CD4-positive, alpha-beta T cell treated with Interleukin-10 for 1 hour (primary cell): ENCODE results near the gene PTPRD.

Experiments used
- DNase-seq: peaks from one replicate; pipeline ENCODE4 v3.0.0-alpha.2; 2020

The PTPRD gene

GRCh38 chr9:8651070-8651845 is 1961.5 kb downstream of the PTPRD start:
- no peak for DNase-seq

- DNase-seq = no peak
These were observed 1963.0 kb downstream of the PTPRD start for GRCh38 chr9:8649807-8650206.

- no peak for DNase-seq
These were observed 1963.6 kb downstream of the PTPRD start for GRCh38 chr9:8649160-8649559.

- no peak for DNase-seq
These were observed 1964.4 kb downstream of the PTPRD start for GRCh38 chr9:8648271-8648845.

GRCh38 chr9:8647824-8648223 is 1965.0 kb downstream of the PTPRD start:
- no peak for DNase-seq

- DNase-seq = no peak
These were observed 1968.2 kb downstream of the PTPRD start for GRCh38 chr9:8644571-8644970.

- DNase-seq = no peak
These were observed 1968.9 kb downstream of the PTPRD start for GRCh38 chr9:8643896-8644295.

- no peak for DNase-seq
These were observed 1969.3 kb downstream of the PTPRD start for GRCh38 chr9:8643464-8643863.

GRCh38 chr9:8640761-8641160 is 1972.0 kb downstream of the PTPRD start:
- no peak for DNase-seq

GRCh38 chr9:8637626-8638025 is 1975.2 kb downstream of the PTPRD start:
- DNase-seq = no peak

- DNase-seq = no peak
These were observed 1979.0 kb downstream of the PTPRD start for GRCh38 chr9:8633784-8634183.

- no peak for DNase-seq
These were observed 1980.3 kb downstream of the PTPRD start for GRCh38 chr9:8632493-8632892.

- no peak for DNase-seq
These were observed 1984.0 kb downstream of the PTPRD start for GRCh38 chr9:8628791-8629190.

GRCh38 chr9:8627976-8628679 is 1984.7 kb downstream of the PTPRD start:
- DNase-seq = no peak

GRCh38 chr9:8622871-8623270 is 1989.9 kb downstream of the PTPRD start:
- DNase-seq = no peak

GRCh38 chr9:8622222-8622802 is 1990.5 kb downstream of the PTPRD start:
- DNase-seq = no peak

GRCh38 chr9:8621416-8621815 is 1991.4 kb downstream of the PTPRD start:
- DNase-seq = no peak

GRCh38 chr9:8616414-8616813 is 1996.4 kb downstream of the PTPRD start:
- no peak for DNase-seq

- no peak for DNase-seq
These were observed 1997.8 kb downstream of the PTPRD start for GRCh38 chr9:8614926-8615440.

GRCh38 chr9:8613346-8613825 is 1999.4 kb downstream of the PTPRD start:
- no peak for DNase-seq

GRCh38 chr9:8611153-8611552 is 2001.6 kb downstream of the PTPRD start:
- no peak for DNase-seq

GRCh38 chr9:8610256-8610655 is 2002.5 kb downstream of the PTPRD start:
- no peak for DNase-seq

GRCh38 chr9:8605096-8605495 is 2007.7 kb downstream of the PTPRD start:
- no peak for DNase-seq
